Endothelial cell of umbilical vein (primary cell): Measurements from ENCODE around the gene NUP153.

Experiments used
- CTCF ChIP-seq, 2 donors: IDR thresholded peaks; 1 replicate in 1 of 2; 2 replicates in 1 of 2; pipeline ENCODE4 v1.5.1; 2011; ENCODE audit warnings: low read length in 2 of 2, mild to moderate bottlenecking in 2 of 2, moderate library complexity in 2 of 2, control low read depth in 1 of 2, inconsistent platforms in 1 of 2, low read depth in 1 of 2; ENCODE audit not compliant: insufficient read depth in 1 of 2; ENCODE audit errors: extremely low read depth in 1 of 2
- FOS ChIP-seq: IDR thresholded peaks from 2 replicates; pipeline ENCODE4 v1.6.1; 2011; ENCODE audit warnings: mild to moderate bottlenecking, low read length, moderate library complexity, borderline replicate concordance; ENCODE audit not compliant: insufficient read depth
- GATA2 ChIP-seq: IDR thresholded peaks from 2 replicates; pipeline ENCODE4 v1.7.0; 2011; ENCODE audit warnings: low read depth, mild to moderate bottlenecking, moderate library complexity, mixed read lengths, low read length; ENCODE audit not compliant: insufficient read length, insufficient read depth
- POLR2A ChIP-seq: IDR thresholded peaks from 2 replicates; pipeline ENCODE4 v1.6.1; 2012; ENCODE audit warnings: low read depth, mild to moderate bottlenecking, control low read depth, low read length

GRCh38 chr6:17672064-17672718 is 34.5 kb downstream of the NUP153 start:
- TF ChIP-seq FOS (no peak), POLR2A (no peak), GATA2 (no peak), CTCF (IDR thresholded peaks at IDR 0.05; ENCODE audit: extremely low read depth in 1 of 2, insufficient read depth in 1 of 2, low read depth in 1 of 2, low read length in 2 of 2) (no peak)
